Measurements from ENCODE around the gene ZNF236.

DNA sequence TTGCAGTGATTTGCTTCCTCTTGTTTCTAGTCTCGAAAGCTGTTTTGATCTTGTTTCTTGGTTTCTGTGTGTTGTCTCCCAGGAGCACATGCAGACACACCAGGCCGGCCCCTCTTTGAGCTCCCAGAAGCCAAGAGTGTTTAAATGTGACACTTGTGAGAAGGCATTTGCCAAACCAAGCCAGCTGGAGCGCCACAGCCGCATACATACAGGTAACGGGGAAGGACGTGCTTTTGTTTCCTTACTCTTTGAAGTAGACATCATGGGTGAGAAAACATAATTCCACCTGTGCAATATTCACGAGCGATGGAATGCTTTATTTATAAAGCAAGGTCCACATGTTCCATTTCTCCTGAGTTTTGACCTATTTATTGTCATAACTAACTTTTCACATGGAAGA lies 137.2 kb downstream of the ZNF236 start:
- TF ChIP-seq, protein P1, sequence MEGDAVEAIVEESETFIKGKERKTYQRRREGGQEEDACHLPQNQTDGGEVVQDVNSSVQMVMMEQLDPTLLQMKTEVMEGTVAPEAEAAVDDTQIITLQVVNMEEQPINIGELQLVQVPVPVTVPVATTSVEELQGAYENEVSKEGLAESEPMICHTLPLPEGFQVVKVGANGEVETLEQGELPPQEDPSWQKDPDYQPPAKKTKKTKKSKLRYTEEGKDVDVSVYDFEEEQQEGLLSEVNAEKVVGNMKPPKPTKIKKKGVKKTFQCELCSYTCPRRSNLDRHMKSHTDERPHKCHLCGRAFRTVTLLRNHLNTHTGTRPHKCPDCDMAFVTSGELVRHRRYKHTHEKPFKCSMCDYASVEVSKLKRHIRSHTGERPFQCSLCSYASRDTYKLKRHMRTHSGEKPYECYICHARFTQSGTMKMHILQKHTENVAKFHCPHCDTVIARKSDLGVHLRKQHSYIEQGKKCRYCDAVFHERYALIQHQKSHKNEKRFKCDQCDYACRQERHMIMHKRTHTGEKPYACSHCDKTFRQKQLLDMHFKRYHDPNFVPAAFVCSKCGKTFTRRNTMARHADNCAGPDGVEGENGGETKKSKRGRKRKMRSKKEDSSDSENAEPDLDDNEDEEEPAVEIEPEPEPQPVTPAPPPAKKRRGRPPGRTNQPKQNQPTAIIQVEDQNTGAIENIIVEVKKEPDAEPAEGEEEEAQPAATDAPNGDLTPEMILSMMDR (IDR thresholded peaks at IDR 0.05; ENCODE audit: low read length): no peak
- TF ChIP-seq EZH2 (IDR thresholded peaks at IDR 0.05; ENCODE audit: borderline replicate concordance, low read length): no peak
